GM15510 (cell line): Measurements from ENCODE around the gene LINC00632.

Experiments
- POLR2A ChIP-seq: IDR thresholded peaks from 3 replicates; pipeline ENCODE4 v1.6.1; 2011; ENCODE audit warnings: borderline replicate concordance; ENCODE audit not compliant: insufficient read length; ENCODE audit errors: extremely low read depth

The LINC00632 gene

GRCh38 chrX:140725500-140725899 lies 15.9 kb downstream of the LINC00632 start:
- no peak for TF ChIP-seq POLR2A

DNA sequence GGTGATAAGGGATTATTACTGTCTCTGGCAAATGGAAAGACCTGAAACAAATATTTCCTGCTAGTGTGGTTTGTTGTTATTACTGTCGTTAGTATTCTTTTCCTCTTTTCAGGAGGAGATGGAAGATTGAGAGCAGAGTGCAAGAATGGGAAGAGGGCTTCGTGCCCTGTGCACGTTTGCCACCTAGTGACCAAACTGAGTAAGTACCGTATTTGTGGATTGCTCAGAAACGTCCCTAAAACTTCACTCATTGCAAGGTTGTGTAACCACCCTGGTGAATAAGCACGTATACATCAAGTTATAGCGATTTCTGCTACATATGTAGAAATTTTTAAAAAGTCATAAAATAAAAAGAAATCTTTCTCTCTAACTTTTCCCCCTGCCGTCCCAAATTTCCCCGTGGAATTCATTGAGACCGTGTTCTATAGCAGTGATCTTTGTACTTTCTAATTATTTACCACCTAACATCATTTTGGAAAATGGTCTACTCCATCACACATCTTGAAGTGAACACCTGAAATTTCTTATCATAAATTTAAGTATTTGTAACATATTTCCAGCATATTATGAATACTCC lies 24.3 kb downstream of the LINC00632 start:
- no peak for TF ChIP-seq POLR2A

DNA sequence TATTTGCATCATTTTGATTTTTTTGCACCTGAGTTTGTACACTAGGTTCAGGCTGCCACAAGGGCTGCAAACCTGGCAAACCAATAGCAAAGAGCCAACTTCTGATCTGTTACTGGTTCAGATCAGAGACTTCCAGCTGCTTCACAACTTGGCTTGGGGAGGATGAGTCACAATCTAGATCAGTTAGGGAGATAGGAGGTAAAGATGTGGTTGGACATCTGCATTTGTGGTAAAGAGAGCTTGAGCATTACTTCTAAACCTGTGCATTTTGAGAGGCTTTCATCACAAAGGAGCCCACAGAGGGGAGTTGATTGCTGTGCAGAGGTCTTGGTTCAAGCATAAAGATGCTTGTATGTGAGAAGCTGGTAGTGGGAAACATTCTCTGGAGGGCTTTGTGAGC lies 34.5 kb downstream of the LINC00632 start:
- TF ChIP-seq POLR2A, result no peak

DNA sequence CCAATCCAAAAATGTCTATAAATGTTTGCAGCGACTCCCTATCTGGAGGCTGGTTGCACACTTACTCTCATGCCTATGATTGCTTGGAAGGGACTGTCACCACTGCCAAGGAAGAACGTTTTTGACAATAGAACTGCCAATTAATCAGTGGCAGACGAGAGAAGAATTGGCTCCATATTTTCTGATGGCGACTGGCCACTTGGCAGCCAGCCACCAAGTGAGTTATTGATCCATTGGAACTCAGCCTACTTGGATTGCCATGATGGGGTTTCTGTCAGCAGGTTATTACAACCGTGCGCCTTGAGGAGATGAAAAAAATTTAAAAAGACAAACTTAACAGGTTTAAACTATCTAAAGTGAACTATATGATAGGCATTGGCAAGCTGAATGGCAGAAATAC lies 47.4 kb downstream of the LINC00632 start:
- TF ChIP-seq POLR2A, result no peak

DNA sequence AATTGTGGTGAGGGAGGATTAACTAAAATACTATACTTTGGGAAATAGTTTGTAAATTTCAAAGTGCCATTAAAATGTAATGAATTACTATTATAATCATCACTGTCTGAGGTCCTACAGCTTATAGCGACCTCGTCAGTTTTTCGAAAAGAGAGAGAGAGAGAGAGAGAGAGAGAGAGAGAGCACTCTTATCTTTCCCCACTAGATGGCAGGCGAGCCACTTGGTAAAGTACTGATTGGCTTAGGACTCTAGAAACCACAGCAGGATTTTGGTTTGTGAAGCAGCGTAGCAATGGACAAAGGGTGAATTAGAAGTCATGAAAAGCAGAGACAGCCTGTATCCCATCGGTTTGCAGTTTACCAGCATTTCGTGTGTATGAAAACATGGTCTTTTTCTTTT lies 52.5 kb downstream of the LINC00632 start:
- no peak for TF ChIP-seq POLR2A

GRCh38 chrX:140764401-140764919 lies 54.9 kb downstream of the LINC00632 start:
- TF ChIP-seq POLR2A, result no peak

DNA sequence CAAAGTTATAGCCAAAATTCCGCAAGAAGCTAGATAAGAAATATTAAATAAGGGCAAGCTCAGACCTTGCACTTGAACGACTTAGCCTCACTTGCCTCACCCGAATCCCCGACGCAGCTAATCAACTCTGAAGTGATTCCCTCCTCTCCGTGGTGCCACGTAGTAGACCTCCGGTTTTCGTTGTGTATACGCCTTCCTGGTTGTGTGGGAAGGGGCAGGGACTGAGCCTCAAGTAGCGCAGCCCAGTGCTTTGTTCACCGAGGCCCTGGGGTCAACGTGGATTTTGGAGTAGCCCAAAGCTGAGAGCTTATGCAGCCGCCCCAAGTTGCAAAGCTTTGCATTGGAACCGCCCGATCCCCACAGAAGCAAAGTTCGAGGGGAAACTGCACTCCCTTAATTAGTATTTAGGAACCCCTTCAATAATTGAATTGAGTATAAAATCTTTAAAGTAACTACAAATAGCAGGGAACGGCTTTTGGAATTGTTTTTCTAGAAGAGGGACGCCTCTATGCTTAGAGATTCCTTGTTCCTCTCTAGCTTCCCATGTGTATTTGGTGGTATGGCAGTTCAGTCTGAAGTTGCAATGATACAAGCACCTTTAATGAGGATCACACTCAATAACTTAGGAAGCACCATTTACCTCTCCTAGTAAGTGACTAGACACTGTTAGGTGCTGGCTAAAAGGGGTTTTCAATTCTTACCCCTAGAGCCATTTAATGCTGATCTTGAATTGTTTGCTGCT lies 55.7 kb downstream of the LINC00632 start:
- no peak for TF ChIP-seq POLR2A

GRCh38 chrX:140766024-140766611 lies 56.6 kb downstream of the LINC00632 start:
- no peak for TF ChIP-seq POLR2A

DNA sequence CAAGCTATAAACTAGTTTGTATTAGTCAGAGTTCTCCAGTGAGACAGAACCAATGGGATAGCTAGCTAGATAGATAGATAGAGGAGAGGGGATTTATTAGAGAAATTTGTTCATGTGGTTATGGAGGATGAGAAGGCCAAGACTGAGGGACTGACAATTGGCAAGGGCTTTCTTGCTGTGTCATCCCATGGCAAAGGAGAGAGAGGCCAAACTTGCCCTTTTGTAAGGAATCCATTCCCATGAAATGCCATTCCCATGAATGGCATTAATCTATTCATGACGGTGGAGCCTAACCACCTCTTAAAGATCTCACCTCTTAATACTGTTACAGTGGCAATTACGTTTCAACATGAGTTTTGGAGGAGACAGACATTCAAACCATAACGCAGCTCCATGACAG lies 58.1 kb downstream of the LINC00632 start:
- no peak for TF ChIP-seq POLR2A

DNA sequence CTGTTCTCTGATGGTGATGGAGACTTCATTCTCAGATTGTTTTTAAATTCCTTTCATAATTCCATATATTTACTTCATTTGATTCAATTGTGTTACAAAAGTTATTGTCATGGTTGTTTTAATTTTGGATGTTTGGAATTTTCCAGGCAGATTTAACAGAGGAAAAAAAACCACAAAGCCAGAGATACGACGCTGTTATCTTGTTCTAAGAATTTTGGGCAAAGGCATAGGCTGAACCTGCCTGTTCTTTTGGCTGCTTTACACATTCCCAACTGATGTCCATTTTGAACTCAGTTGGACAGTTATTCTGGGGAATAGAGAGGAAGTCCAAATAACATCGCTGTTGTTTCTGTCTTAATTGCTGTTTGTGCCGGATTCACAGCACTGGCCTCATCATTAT lies 65.7 kb downstream of the LINC00632 start:
- no peak for TF ChIP-seq POLR2A

DNA sequence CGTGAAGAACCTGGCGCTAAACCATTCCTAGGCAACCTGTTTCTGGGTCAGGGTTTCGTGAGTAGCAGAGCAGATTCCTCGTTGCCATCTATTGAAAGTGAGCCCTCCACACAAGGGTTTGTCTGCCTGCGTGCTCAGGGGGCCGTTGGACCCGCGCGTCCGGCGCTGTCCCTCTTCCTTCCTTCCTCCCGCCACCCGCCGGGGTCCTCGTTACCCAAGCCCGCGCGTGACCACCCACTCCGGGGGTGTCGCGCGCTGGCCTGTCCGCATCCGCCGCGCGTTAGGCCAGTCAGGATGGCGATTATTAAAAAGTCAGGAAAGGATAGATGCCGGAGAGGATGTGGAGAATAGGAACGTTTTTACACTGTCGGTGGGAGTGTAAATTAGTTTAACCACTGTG lies 66.8 kb downstream of the LINC00632 start:
- no peak for TF ChIP-seq POLR2A

DNA sequence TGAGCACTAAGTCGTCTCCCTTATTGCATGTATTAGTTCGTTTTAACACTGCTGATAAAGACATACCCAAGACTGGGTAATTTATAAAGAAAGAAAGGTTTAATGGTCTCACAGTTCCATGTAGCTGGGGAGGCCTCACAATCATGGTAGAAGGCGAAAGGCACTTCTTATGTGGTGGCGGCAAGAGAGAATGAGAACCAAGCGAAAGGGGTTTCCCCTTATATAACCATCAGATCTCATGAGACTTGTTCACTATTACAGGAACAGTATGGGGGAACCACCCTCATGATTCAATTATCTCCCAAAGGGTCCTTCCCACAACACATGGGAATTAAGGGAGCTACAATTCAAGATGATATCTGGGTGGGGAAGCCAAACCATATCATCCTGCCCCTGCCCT lies 85.1 kb downstream of the LINC00632 start:
- no peak for TF ChIP-seq POLR2A

DNA sequence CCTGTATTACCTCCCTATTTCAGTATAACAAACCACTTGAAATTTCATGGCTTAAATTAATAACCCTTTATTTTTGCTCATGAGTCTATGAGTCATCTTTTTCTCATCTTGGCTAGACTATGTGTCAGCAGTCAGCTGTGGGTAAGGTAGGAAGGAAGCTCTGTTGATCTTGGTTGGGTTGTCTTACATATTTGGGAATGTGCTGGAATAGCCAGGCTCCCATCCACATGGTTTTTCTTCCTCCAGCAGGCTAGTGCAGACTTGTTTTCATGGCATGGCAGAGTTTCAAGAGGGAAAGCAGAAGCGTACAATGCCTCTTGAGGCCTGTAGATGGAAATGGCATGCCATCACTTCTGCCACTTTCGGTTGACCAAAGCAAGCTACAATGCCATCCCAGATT lies 89.7 kb downstream of the LINC00632 start:
- no peak for TF ChIP-seq POLR2A

DNA sequence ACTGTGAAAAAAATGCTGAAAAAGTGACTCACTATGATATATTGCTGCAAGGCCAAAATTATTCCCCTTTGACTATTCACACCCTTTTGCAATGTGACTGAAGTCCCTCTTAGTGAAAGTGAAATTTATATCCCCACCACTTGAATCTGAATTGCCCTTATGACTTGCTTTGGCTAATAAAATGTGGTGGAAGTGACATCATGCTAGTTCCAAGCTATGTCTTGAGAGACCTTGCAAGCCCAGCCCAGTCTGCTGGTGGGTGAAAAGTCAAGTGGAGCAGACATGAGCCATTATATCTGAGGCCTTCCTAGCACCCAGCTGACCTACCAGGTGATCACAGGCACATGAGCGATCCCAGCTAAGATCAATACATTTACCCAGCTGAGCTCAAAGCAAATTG lies 94.7 kb downstream of the LINC00632 start:
- no peak for TF ChIP-seq POLR2A

- TF ChIP-seq POLR2A, result no peak
Measured at GRCh38 chrX:140815868-140816267, 106.3 kb downstream of the LINC00632 start.

DNA sequence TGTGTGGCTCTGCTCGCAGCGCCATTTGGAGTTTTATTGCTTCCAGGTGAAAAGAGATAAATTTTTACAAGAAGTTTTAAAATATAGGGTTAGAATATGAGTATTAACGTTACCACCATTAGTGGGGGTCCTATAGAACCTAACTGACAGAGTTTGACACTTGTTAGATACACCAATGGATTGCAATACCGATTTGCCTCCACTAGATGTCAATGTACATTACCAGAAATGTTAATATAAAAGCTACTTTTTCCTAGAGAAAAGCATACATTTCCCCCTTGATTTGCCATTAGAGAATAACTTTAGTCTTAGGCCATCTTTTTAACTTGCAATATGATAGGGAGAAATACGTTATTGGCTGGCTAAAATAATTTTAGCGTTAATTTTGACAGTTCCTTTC lies 108.4 kb downstream of the LINC00632 start:
- TF ChIP-seq POLR2A, result no peak
